K562 (cell line): ENCODE results near the gene TCF4. TPM values are rescaled to one million over a fixed set of nuclear protein-coding genes. Genes with fewer than 3 reads are reported as not detected.

ENCODE experiments used
- AFF4 ChIP-seq: sonication (generic); formaldehyde crosslinking; IDR thresholded peaks from 2 replicates; pipeline ENCODE4 v1.8.0; 2023; ENCODE audit warnings: mild to moderate bottlenecking, missing genetic modification reagents
- CC2D1A ChIP-seq: fragments of 450-650 bp; IDR thresholded peaks from 2 replicates; pipeline ENCODE4 v1.6.1; 2017; ENCODE audit warnings: mild to moderate bottlenecking
- CREB3L1 ChIP-seq: fragments of 450-650 bp; IDR thresholded peaks from 2 replicates; pipeline ENCODE4 v1.6.1; 2014; ENCODE audit warnings: low read depth, mild to moderate bottlenecking, moderate library complexity, borderline replicate concordance
- E2F6 ChIP-seq, 2 experiments: IDR thresholded peaks; 2 replicates each; pipeline ENCODE4 v1.6.1; 2011; ENCODE audit warnings: borderline replicate concordance in 1 of 2, control low read depth in 1 of 2, low read depth in 1 of 2, low read length in 1 of 2, mild to moderate bottlenecking in 1 of 2, mixed read lengths in 1 of 2, moderate library complexity in 1 of 2; ENCODE audit not compliant: insufficient read depth in 1 of 2, insufficient read length in 1 of 2, poor library complexity in 1 of 2, severe bottlenecking in 1 of 2; ENCODE audit errors: extremely low read depth in 1 of 2
- EP300 ChIP-seq: IDR thresholded peaks from 2 replicates; pipeline ENCODE4 v1.6.1; 2012; ENCODE audit warnings: low read length, improper control_type of control experiment
- L3MBTL2 ChIP-seq: fragments of 450-650 bp; IDR thresholded peaks from 2 replicates; pipeline ENCODE4 v1.6.1; 2016; ENCODE audit warnings: mild to moderate bottlenecking, moderate library complexity
- MCM7 ChIP-seq, 2 experiments: fragments of 450-650 bp; IDR thresholded peaks; 2 replicates each; pipeline ENCODE4 v1.6.1; 2016 to 2018
- NR2C1 ChIP-seq, 2 experiments: fragments of 450-650 bp; IDR thresholded peaks; 2 replicates each; pipeline ENCODE4 v1.6.1; 2017; ENCODE audit warnings: mild to moderate bottlenecking in 2 of 2, antibody characterized with exemption in 1 of 2, inconsistent platforms in 1 of 2, missing compliant biosample characterization in 1 of 2, missing genetic modification characterization in 1 of 2
- SMARCA5 ChIP-seq: fragments of 450-650 bp; IDR thresholded peaks from 2 replicates; pipeline ENCODE4 v1.6.1; 2016
- TFAP4 ChIP-seq: sonication (generic); formaldehyde crosslinking; IDR thresholded peaks from 2 replicates; pipeline ENCODE4 v1.8.0; 2022; ENCODE audit warnings: missing genetic modification reagents, mild to moderate bottlenecking, moderate library complexity, borderline replicate concordance
- ZNF699 ChIP-seq: fragments of 250-450 bp; sonication (Bioruptor Pico); IDR thresholded peaks from 2 replicates; pipeline ENCODE4 v1.8.0; 2021; ENCODE audit warnings: mild to moderate bottlenecking, moderate library complexity; ENCODE audit not compliant: insufficient replicate concordance
- polyA plus RNA-seq, 8 experiments: library from polyadenylated mRNA; depleted of rRNA in 4 of 8; stranded (reverse) in 5 of 8; unstranded in 3 of 8; fragments of >200 nt; fragmentation: Nextera tagmentation in 2 of 8; fragmentation: Illumina TruSeq in 1 of 8; extraction: Ambion mirVana in 2 of 8; extraction: Trizol in 1 of 8; gene quantifications; 2 replicates each; pipeline versions ENCODE4 v1.2.1 to v1.2.3, GENCODE V29; 2011 to 2014; ENCODE audit warnings: inconsistent platforms in 1 of 8, missing spikeins in 1 of 8
- total RNA-seq, 7 experiments: library from RNA; depleted of rRNA in 6 of 7; stranded (reverse); fragments of >200 nt in 6 of 7; fragmentation: Illumina TruSeq in 2 of 7; extraction: Trizol in 2 of 7; gene quantifications; 2 replicates each; pipeline versions ENCODE4 v1.2.1 to v1.2.3, GENCODE V29; 2011 to 2021; ENCODE audit warnings: low replicate concordance in 1 of 7
- TF ChIP-seq, protein P1 (sequence below), 2 experiments: fragments of 200-800 bp in 1 of 2; sonication (Bioruptor generic) in 1 of 2; sonication (generic) in 1 of 2; formaldehyde crosslinking in 1 of 2; IDR thresholded peaks in 1 of 2; conservative IDR thresholded peaks in 1 of 2; 2 replicates each; pipeline versions ENCODE4 v1.5.0 to v1.6.1; 2016 to 2020; ENCODE audit warnings: missing compliant biosample characterization in 1 of 2, missing genetic modification characterization in 1 of 2, missing genetic modification reagents in 1 of 2
- TF ChIP-seq, protein P2 (sequence below): sonication (generic); formaldehyde crosslinking; IDR thresholded peaks from 2 replicates; pipeline ENCODE4 v1.8.0; 2023; ENCODE audit warnings: mild to moderate bottlenecking, missing genetic modification reagents
- TF ChIP-seq, protein P3 (sequence below): fragments of 450-650 bp; IDR thresholded peaks from 2 replicates; pipeline ENCODE4 v1.6.1; 2018; ENCODE audit warnings: mild to moderate bottlenecking, low read depth; ENCODE audit not compliant: partially characterized antibody

Gene TCF4
- total and polyA plus RNA-seq, 9 of the 15 experiments (the other 6 are each of a cell fraction or from before 2014, with no cell fraction given) = 4.8 to 24.7 (median 15.2) TPM

- TF ChIP-seq, protein P1, sequence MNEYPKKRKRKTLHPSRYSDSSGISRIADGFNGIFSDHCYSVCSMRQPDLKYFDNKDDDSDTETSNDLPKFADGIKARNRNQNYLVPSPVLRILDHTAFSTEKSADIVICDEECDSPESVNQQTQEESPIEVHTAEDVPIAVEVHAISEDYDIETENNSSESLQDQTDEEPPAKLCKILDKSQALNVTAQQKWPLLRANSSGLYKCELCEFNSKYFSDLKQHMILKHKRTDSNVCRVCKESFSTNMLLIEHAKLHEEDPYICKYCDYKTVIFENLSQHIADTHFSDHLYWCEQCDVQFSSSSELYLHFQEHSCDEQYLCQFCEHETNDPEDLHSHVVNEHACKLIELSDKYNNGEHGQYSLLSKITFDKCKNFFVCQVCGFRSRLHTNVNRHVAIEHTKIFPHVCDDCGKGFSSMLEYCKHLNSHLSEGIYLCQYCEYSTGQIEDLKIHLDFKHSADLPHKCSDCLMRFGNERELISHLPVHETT (CRISPR knock-in tag; conservative IDR thresholded peaks at IDR 0.05 in 1 of 2, IDR thresholded peaks at IDR 0.05 in 1 of 2) = no peak
- TF ChIP-seq CC2D1A (peak; percentile 65; the same call in 1 of the 2 replicates), E2F6 (IDR thresholded peaks at IDR 0.05; ENCODE audit: borderline replicate concordance in 1 of 2, extremely low read depth in 1 of 2, insufficient read depth in 1 of 2, insufficient read length in 1 of 2, low read depth in 1 of 2, low read length in 1 of 2, poor library complexity in 1 of 2, severe bottlenecking in 1 of 2) (no peak), TFAP4 (CRISPR knock-in tag) (no peak), SMARCA5 (no peak), CREB3L1 (no peak), ZNF699 (CRISPR knock-in tag) (no peak), NR2C1 (IDR thresholded peaks at IDR 0.05) (no peak), NR2C1 (tag; IDR thresholded peaks at IDR 0.05) (0 out of 2 replicates have a peak, but pooled peaks have one; percentile 27), MCM7 (IDR thresholded peaks at IDR 0.05) (no peak), EP300 (no peak), AFF4 (CRISPR knock-in tag) (no peak), L3MBTL2 (peak; percentile 56)
- TF ChIP-seq, protein P2, sequence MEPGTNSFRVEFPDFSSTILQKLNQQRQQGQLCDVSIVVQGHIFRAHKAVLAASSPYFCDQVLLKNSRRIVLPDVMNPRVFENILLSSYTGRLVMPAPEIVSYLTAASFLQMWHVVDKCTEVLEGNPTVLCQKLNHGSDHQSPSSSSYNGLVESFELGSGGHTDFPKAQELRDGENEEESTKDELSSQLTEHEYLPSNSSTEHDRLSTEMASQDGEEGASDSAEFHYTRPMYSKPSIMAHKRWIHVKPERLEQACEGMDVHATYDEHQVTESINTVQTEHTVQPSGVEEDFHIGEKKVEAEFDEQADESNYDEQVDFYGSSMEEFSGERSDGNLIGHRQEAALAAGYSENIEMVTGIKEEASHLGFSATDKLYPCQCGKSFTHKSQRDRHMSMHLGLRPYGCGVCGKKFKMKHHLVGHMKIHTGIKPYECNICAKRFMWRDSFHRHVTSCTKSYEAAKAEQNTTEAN (CRISPR knock-in tag) = no peak
- TF ChIP-seq, protein P3, sequence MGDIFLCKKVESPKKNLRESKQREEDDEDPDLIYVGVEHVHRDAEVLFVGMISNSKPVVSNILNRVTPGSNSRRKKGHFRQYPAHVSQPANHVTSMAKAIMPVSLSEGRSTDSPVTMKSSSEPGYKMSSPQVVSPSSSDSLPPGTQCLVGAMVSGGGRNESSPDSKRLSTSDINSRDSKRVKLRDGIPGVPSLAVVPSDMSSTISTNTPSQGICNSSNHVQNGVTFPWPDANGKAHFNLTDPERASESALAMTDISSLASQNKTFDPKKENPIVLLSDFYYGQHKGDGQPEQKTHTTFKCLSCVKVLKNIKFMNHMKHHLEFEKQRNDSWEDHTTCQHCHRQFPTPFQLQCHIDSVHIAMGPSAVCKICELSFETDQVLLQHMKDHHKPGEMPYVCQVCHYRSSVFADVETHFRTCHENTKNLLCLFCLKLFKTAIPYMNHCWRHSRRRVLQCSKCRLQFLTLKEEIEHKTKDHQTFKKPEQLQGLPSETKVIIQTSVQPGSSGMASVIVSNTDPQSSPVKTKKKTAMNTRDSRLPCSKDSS = no peak
Measured at GRCh38 chr18:55517055-55517454, 70.9 kb downstream of the TCF4 start (continued).
